GM21529 (cell line): Measurements from ENCODE around the gene SDHB.

Source experiments
- ATAC-seq: cut with Tn5 transposase; IDR thresholded peaks from one replicate; pipeline ENCODE4 v1.9.1; 2021; ENCODE audit not compliant: unreplicated experiment

The SDHB gene

DNA sequence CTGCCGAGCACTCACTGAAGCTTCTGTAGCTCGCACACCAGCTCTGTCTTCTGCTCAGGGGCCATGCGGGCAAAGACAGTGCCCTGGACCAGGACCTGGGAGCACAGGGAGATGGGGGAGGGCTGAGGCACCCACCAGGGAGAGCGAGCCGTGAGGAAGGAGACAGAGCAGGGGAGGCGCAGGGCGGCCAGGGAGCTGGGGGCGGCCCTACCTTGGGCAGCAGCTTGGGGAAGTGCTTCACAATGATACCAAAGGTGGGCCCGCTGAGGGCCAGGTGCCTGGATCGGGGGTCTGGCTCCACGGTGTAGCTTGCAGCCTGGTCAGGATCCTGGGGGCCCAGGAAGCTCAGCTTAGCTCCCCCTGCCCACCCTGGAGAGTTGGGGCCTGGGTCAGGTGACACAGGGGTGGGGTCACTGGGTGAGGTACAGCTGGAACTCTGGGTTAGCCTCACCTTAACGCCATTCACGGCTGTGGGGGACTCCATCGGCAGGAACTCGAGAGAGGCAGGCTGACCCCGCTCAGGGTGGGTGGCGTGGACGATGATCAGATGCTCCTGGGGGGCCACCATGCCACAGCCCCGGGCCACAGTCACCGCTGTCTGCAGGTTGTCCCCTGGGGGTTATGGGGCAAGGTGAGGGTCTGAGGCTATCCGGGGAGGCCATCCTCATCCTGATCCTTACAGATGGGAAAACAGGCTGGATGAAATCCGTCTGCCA, 64.0 kb downstream of the SDHB start:
- ATAC-seq, result no peak

DNA sequence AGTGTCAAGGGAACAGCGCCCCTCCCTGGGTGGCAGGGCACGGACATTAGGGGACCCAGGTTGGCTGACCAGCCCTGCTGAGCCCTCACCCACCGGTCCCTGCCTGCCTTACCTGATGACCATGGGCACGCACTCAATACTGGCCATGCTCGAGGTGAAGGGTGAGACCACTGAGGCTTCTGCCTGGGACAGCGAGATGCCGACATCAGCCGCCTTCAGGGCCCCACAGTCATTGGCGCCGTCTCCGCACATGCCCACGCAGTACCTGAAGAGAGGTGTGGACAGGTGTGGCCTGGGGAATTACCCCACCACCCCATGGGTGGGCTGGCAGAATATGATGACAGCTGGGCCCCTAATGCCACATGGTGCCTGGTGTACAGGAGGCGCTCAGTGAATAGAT, 65.6 kb downstream of the SDHB start:
- no peak for ATAC-seq

DNA sequence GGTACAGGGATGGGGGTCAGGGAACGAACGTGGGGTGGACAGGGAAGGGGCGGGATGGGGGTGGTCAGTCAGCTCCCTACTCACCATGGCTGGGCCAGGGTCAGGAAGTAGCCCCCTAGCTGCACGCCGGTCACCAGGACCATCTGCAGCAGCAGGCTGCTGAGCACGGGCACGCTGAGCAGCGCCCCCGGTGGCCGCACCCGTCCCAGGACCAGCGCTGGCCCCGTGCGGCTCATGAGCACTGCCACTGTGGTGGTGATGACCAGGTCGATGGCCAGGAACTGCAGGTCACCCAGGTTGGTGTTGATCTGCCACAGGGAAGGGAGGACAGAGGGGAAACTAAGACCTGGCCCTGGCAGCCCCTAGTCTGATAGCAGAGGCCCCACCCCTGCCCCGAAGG, 66.9 kb downstream of the SDHB start:
- no peak for ATAC-seq

DNA sequence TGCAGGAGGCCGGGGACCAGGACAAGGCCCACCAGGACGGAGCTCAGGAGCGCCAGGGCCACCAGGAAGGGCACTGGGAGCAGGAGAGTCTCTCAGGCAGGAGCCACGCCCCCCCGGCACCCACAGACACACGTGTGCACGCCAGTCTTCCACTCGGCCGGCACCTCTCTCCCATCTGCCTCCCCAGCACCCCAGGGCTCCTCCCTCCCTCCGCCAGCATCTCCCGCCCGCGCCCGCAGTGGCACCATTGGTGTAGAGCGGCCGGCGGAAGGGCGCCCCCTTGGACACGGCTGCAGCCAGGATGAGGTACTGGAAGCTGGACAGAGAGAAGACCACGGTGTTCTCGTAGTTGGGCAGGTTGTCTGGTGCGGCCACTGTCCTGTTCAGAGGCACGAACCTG, 67.3 kb downstream of the SDHB start:
- ATAC-seq, result no peak

DNA sequence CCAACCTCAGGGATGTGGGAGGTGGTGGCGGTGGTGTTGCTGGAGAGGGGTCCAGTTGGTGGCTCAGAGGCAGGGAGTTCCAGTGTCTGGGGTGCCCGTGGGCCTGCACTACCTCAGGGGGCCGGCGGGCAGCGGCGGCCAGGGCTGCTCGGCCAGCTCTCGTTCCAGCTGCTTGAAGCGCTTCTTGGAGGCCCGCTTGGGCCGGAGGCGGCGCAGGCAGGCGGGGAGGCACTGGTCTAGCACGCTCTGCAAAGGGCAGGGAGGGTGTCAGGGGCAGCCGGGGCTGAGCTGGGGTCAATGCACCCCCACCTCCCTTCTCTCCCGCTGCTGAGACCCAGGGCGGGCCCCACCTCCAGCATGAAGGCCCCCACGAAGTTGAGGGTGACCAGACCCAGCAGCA, 67.7 kb downstream of the SDHB start:
- no peak for ATAC-seq

DNA sequence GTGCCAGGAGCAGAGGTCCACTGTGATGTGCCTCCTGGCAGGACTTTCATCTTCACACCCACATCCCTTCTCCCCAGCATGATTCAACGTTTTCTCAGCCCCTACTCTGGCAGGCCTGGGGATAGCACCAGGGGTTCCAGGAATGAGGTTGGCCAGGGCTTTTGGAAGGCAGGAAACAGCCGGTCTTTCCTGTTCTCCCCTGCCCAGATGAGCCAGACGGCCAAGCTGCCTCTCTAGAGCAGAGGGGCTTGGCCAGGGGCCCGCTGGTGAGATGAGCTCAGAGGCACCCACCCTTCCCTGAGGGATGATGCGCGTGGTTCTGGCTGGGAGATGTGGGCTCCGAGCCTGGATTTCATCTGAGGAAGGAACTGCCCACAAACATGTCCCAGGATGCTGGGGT, 69.1 kb downstream of the SDHB start:
- no peak for ATAC-seq

DNA sequence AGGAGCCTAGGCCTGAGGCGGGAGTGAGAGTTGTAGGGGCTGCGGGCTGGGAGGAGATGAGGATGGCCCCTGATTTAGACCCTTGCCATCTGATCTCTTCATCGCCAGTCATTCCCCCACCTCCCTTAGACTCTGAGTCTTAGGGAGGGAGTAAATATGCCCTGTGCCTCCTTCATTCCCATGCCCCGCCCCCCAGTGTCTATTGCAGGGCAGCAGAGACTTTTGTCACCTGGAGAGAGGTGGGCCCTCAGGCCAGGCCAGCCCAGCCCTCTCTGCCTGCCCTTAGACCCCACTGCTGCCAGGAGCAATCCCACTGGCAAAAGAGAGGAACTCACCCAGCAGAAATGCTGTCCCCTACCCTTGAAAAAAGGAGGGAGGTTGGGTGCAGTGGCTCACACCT, 70.2 kb downstream of the SDHB start:
- ATAC-seq, result no peak

DNA sequence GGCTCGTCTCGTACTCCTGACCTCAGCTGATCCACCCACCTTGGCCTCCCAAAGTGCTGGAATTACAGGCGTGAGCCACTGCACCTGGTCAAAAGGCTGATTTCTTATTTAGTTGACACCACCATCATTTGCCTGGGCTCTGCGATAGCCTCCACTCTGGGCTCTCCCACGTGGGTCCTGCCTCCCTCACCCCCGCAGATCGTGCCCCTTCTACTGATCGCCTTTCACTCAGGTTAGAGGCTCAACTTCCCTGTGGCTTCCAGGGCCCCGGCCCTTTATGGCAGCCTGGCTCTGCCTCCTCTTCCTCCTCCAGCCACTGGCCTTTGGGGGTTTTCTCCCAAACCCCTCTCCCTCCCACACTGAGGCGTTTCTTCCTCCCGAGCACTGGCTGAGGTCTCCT, 70.9 kb downstream of the SDHB start:
- no peak for ATAC-seq

DNA sequence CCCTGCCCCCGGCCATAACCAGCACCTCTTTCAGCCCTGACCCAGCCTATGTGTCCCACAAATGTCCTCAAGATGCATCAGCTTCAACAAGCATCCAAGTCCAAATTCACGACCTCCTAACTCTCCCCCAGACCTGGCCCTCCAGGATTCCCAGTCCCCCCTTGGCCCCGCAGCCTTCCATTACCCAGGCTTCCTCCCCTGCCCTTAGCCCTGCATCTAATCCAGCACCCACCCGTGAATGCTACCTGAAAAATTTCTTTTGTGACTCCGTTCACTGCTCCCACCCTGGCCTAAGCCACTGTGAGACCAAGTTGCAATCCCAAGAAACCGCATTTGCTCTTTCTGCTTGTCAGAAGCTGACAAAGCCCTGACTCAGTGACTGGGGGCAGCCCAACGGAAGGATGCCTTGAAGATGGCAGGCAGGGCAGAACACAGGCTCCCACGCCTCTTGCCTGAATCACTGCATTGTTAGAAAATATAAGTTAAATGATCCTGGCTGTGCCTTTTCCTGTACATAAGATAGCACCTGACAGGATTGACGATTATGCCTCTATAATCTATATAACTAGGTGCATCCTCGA, 72.5 kb downstream of the SDHB start:
- no peak for ATAC-seq

DNA sequence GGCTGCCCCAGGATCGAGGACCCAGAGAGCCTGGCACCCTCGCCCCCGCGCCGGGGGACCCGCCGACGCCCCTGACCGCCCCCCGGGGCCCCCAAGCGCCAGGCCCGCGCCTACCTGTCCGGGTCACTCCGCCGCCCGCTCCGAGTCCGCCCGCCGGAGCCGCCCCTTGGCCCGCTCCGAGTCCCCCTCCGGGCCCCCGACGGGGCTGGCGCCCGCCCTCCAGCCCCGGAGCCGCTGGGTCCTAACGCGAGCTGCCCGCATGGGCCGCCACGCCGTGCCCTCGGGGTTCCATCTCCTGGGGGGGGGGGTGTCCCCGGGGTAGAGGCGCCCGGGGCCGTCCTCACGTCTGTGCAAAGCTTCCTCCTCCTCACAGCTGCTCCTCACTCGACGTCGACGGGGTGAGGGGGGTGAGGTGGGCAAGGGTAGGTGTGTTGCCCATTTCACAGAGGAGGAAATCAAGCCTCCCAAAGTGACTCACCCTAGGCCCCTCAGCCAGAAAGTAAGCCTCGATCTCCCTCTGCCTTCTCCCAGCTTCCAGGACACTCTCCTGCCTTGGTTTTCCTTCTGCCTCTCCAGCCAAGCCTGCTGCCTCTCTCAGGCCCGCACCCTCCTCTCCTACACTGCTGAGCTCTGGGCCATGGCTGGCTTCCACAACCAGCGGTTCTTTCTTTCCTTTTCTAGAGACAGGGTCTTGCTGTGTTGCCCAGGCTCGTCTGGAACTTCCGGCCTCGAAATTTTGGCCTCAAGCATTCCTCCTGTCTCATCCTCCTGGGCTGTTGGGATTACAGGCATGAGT, 73.2 kb downstream of the SDHB start, which contains the start of gene MFAP2:
Gene MFAP2 (minus strand): TSS at position 148 of the 796 bp plus-strand sequence. CDS start 2,347 bp downstream, outside the sequence.
- no peak for ATAC-seq

DNA sequence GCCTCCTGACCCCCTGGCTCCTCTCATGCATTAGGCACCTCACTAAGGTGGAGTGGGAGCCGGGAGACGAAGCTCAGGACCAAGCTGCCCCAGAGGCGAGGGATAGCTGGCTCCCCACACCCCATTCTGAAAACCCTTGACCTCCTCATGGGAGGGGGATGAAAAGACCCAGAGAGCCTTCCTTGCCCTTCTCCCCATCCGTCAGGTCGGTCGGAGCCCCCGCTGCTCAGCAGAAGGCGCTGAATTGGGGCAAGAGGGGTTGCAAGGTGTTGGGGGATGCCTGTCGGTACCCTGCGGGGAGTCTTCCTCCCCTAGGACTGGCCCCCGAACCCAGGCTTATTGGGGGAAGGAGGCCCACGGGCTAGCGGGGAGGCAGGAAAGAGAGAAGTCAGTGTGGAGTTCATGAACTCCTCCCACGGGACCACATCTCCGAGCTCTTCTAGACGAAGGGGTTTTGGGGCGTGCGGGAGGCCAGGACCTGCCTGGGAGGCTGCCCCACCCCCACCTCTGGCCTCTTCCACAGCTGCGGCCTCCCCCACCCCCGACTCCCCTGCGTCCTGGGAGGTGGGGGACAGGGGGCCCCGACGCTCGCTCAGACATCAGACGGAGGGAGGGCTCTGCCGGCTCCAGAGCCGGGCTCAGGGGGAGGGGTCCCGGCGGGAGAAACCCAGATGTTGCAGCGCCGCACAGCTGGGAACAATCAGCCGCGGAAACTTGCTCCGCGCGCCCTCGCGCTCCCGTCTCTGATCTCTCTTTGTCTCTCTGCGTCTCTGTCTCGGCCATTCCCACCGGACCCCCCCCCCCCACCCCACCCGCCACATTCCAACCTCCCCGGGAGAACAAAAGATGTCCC, 74.1 kb downstream of the SDHB start:
- no peak for ATAC-seq

DNA sequence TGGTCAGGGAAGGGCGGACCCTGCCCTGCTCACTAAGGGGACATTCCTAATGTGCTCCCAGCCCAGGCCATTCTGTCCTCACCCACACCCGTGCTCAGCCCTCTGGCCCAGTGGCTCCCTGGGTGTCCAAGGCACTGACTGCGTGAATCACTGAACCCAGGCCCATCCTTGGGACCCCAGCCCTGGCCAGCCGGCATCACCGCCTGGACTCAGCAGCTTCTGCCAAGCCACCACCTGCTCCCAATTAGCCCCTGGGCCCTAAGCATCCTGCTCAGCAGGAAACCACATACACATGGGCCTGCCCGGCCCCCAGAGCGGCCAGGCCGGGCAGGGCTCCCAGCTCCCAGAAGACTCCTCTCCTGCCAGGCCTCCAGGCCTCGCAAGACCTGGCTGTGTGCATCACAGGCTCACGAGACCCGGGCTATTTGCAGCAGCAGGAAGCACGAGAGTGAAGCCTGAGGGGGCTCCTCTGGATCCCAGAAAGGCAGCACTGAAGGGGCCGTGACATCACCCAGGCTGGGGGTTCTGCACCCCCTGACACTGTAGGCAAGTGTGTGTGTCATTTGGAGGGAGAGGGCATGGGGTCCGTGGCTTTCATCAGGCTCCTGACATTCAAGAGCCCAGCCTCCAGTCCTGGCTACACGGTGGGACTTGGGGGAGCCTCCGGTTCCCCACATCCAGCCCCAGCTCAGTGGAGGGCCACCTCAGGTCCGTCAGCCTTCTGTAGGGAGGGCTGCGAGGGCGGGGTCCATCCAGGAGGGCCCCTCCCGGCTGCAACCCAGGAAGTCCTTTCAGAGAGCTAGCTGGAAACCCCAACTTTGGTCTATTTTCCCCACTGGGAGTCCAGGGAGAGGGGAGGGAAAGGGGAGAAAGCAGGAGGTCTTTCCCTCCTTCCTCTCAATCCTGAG, 75.0 kb downstream of the SDHB start:
- ATAC-seq, result no peak

DNA sequence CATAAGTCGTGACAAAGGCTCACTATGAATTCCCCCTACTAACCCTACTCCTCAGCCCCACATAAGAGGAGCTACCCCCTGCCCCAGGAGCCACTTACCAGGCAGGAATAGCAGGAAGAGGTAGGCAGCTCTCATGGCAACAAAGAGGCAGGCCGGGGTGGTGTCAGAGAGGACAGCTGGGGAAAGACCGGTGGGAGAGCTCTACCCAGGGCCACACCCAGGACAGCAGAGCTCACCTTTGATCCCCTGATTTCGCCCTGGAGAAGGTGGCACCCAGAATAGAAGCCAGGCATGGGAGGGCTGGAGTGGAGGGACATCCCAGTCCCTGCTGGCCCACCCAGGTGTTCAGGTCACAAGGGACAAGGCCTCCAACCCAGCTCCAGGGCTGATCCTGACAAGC, 75.7 kb downstream of the SDHB start:
- ATAC-seq, result no peak

DNA sequence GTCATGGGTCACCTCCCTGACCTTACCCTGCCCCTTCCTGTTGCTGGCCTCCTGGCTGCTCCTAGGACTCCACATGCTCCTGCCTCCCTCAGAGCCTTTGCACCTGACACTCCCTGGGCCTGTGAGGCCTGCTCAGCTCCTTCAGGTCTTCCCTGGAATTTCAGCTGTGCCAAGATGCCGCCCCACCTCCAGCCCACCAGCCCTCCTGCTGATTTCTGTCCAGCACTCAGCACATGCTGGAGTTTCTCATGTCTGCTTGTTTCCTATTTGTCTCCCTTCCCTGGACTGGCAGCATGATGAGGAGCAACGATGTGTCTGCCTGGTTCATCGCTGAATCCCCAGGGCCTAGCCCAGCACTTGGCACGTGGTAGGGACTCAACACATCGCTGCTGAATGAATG, 76.5 kb downstream of the SDHB start:
- ATAC-seq, result no peak

DNA sequence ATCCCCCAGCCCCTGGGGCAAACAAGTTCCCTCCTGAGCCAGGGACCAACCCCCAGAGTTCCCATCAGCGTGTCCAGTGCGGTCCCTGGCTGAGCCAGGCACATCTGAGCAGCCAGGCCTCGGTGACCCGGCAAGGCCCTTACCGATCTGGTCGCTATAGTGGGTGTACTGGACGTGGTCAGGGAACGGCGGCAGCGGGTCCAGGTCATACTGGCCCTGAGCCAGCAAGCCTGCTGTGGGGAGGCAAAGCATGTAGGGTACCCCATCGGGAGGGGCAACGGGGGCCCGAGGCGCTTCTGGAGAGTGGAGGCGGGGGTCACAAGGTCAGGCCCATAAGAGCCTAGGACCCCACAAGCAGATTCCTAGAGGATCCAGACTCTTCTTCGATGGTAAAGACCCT, 76.9 kb downstream of the SDHB start:
- no peak for ATAC-seq

DNA sequence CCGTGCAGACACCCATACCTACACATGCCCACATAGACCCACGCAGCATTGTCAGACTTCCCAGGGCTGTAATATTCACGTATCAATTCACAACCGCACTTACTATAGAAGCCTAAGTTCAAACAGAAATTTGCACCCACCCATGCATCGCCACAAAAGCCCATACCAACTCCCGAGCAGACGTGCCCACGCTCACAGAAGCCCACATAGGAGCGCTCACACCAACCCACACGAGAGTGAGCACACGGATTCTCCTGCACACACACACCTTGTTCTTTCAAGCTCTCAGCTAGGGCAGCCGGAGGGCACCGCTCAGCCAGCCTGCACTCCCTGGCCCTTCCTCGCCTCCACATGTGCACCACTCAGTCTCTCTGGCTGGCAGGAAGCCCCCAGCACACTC, 78.0 kb downstream of the SDHB start:
- ATAC-seq, result no peak

DNA sequence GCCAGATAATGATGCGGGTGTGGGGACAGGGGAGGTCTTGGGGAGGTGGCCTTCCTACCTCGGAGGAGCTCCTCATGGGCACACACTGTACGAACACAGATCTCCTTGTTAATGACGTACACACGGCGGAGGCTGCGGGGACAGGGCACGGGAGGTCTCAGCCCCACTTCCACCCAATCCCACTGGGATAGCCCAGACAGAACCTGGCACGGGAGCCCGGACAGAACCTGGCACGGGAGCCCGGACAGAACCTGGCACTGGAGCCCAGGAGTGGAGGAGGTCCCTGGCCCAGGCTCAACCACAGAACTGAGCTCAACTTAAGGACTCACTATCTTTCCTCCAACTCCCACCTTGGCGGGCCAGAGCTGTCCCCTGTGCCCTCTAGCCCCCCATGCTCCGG, 78.6 kb downstream of the SDHB start:
- no peak for ATAC-seq

DNA sequence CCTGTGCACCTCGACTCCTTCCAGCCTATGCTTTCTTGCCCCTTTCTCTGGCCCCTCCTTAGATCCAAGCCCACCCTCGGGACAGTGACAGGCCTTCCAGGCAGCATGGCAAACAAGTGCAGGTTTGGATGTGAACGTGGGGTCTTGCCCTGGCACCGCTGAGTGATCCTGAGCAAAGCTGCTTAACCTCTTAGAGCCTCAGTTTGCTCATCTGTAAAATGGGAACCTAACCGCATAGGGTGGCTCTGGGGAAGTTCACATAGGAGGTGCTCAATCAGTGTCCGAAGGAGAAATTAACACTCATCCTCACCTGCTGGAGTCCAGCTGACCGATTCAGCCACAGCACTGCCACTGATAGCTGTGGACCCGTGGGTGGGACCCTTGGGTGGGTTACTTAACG, 80.6 kb downstream of the SDHB start:
- ATAC-seq, result no peak

DNA sequence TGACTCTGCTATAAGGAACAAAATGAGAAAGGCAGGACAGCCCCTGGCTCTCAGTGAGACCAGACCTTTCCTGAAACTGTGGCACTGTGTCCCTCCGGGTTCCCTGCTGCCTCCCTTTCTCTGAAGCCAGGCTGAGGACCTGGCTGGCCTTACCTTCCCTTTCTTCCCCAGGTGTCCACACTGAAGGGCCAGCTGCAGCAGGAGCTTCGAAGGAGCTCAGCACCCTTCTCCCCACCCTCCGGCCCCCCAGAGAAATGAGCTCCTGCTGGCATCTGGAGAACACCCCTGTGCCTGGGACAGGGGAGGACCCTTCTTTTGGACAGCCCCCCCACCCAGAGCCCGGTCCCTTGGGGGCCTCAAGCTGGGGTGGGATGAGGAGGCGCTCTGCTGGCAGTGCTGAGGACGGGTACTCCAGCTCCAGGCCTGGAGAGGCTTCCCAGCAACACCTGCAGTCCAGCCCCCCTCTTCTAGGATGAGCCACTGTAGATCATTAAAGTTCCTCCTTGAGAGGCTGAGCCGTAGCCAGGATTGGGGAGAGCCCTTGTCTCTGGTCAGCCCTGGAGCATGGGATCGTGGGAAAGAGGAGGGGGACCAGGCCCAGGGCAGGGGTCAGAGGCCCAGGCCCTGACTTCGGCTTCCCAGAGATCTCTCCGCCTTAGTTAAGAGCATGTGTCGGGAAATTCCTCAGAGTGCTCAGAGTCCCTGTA, 81.5 kb downstream of the SDHB start:
- ATAC-seq, result no peak
